K562 (cell line): ENCODE measurements around the gene PHKG2. TPM values are rescaled to one million over a fixed set of nuclear protein-coding genes. Genes with fewer than 3 reads are reported as not detected.

Experiments used
- C11orf30 ChIP-seq: fragments of 450-650 bp; IDR thresholded peaks from 2 replicates; pipeline ENCODE4 v1.6.1; 2016; ENCODE audit warnings: low read depth, mild to moderate bottlenecking
- EP300 ChIP-seq: IDR thresholded peaks from 2 replicates; pipeline ENCODE4 v1.6.1; 2012; ENCODE audit warnings: low read length, improper control_type of control experiment
- HNRNPH1 ChIP-seq: fragments of 200-400 bp; formaldehyde crosslinking; optimal IDR thresholded peaks from 2 replicates; pipeline ENCODE3; 2017; ENCODE audit warnings: low read depth, mild to moderate bottlenecking, low read length, moderate library complexity
- MXI1 ChIP-seq: IDR thresholded peaks from 2 replicates; pipeline ENCODE4 v1.6.1; 2011; ENCODE audit warnings: low read depth, mild to moderate bottlenecking, improper control_type of control experiment, low read length
- PTBP1 ChIP-seq: fragments of 200-400 bp; formaldehyde crosslinking; IDR thresholded peaks from 2 replicates; pipeline ENCODE4 v1.6.1; 2017; ENCODE audit warnings: low read depth, low read length
- RAD51 ChIP-seq: fragments of 450-650 bp; IDR thresholded peaks from 2 replicates; pipeline ENCODE4 v1.7.1; 2016; ENCODE audit warnings: low read depth, mild to moderate bottlenecking, borderline replicate concordance
- TOE1 ChIP-seq, 2 experiments: fragments of 450-650 bp in 1 of 2; sonication (generic) in 1 of 2; formaldehyde crosslinking in 1 of 2; IDR thresholded peaks; 2 replicates each; pipeline versions ENCODE4 v1.7.1 to v1.8.0; 2016 to 2022; ENCODE audit warnings: borderline replicate concordance in 2 of 2, mild to moderate bottlenecking in 2 of 2, antibody characterized with exemption in 1 of 2, inconsistent platforms in 1 of 2, low read depth in 1 of 2, missing genetic modification reagents in 1 of 2, moderate library complexity in 1 of 2
- ZKSCAN8 ChIP-seq: fragments of 200-800 bp; sonication (Bioruptor generic); IDR thresholded peaks from 2 replicates; pipeline ENCODE4 v1.6.1; 2016; ENCODE audit warnings: missing genetic modification characterization, missing compliant biosample characterization
- polyA plus RNA-seq, 8 experiments: library from polyadenylated mRNA; depleted of rRNA in 4 of 8; stranded (reverse) in 5 of 8; unstranded in 3 of 8; fragments of >200 nt; fragmentation: Nextera tagmentation in 2 of 8; fragmentation: Illumina TruSeq in 1 of 8; extraction: Ambion mirVana in 2 of 8; extraction: Trizol in 1 of 8; gene quantifications; 2 replicates each; pipeline versions ENCODE4 v1.2.1 to v1.2.3, GENCODE V29; 2011 to 2014; ENCODE audit warnings: inconsistent platforms in 1 of 8, missing spikeins in 1 of 8
- total RNA-seq, 7 experiments: library from RNA; depleted of rRNA in 6 of 7; stranded (reverse); fragments of >200 nt in 6 of 7; fragmentation: Illumina TruSeq in 2 of 7; extraction: Trizol in 2 of 7; gene quantifications; 2 replicates each; pipeline versions ENCODE4 v1.2.1 to v1.2.3, GENCODE V29; 2011 to 2021; ENCODE audit warnings: low replicate concordance in 1 of 7
- TF ChIP-seq, protein P1 (sequence below), 2 experiments: fragments of 450-650 bp; formaldehyde crosslinking in 1 of 2; IDR thresholded peaks; 2 replicates each; pipeline versions ENCODE4 v1.4.0 to v1.6.1; 2014 to 2020; ENCODE audit warnings: mild to moderate bottlenecking in 2 of 2, borderline replicate concordance in 1 of 2, low read depth in 1 of 2
- TF ChIP-seq, protein P2 (sequence below): sonication (generic); formaldehyde crosslinking; IDR thresholded peaks from 2 replicates; pipeline ENCODE4 v1.9.0; 2022; ENCODE audit warnings: mild to moderate bottlenecking, missing genetic modification reagents
- TF ChIP-seq, protein P3 (sequence below), 2 experiments: fragments of 450-650 bp; conservative IDR thresholded peaks; 2 replicates each; pipeline ENCODE4 v1.6.1; 2017; ENCODE audit warnings: mild to moderate bottlenecking in 2 of 2, moderate library complexity in 2 of 2
- TF ChIP-seq, protein P4 (sequence below): sonication (generic); formaldehyde crosslinking; IDR thresholded peaks from 2 replicates; pipeline ENCODE4 v1.5.0; 2020; ENCODE audit warnings: missing genetic modification reagents

PHKG2 gene
- total and polyA plus RNA-seq, 9 of the 15 experiments (the other 6 are each of a cell fraction or from before 2014, with no cell fraction given), result 5.8 to 54.2 (median 30.7) TPM

DNA sequence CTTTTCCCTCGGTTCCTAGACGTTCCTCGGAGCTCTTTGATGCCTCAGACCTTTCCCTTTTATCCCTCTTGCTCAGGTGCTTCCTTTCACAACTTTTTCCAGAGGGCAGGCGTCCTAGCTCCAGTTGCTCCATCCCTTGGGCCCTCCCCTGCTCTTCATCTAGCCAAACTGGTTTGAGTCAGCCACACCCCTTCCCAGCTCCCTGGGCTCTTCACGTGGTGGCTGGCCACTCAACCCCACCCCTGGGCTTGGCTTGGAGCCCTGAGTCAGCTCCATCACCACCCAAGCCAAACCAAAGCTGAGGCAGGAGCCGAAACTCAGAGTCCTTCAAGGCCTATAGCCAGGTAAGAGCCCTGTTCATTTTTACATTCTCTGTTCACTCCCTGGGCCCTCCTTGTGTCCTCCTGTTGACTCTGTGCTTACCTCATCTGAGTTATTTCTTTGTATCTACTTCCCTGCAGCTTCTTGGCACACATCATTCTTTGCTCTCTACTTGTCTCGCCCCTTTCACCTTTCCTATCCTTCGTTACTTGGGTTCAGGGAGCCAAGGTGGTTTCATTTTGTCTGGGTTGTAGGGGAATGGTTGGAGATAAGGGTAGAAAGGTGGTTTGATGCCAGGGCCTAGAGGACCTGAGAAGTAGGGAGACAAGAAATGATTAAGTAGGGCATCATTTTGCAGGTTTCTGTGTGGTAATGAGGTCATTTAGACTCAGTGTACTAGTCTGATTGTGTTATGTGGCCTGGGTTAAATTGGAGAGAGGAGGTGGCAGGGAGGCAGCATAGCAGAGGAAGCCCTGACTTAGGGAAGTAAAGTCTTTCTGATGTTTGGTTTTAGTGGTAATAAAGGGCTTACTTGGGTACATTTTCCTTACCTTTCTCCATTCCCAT is 7.6 kb upstream of the PHKG2 start (continued):
- TF ChIP-seq, protein P1, sequence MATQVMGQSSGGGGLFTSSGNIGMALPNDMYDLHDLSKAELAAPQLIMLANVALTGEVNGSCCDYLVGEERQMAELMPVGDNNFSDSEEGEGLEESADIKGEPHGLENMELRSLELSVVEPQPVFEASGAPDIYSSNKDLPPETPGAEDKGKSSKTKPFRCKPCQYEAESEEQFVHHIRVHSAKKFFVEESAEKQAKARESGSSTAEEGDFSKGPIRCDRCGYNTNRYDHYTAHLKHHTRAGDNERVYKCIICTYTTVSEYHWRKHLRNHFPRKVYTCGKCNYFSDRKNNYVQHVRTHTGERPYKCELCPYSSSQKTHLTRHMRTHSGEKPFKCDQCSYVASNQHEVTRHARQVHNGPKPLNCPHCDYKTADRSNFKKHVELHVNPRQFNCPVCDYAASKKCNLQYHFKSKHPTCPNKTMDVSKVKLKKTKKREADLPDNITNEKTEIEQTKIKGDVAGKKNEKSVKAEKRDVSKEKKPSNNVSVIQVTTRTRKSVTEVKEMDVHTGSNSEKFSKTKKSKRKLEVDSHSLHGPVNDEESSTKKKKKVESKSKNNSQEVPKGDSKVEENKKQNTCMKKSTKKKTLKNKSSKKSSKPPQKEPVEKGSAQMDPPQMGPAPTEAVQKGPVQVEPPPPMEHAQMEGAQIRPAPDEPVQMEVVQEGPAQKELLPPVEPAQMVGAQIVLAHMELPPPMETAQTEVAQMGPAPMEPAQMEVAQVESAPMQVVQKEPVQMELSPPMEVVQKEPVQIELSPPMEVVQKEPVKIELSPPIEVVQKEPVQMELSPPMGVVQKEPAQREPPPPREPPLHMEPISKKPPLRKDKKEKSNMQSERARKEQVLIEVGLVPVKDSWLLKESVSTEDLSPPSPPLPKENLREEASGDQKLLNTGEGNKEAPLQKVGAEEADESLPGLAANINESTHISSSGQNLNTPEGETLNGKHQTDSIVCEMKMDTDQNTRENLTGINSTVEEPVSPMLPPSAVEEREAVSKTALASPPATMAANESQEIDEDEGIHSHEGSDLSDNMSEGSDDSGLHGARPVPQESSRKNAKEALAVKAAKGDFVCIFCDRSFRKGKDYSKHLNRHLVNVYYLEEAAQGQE (IDR thresholded peaks at IDR 0.05; ENCODE audit: borderline replicate concordance), result peak; percentile 75
- TF ChIP-seq, protein P1 (CRISPR knock-in tag; IDR thresholded peaks at IDR 0.05; ENCODE audit: low read depth), result no peak
- TF ChIP-seq, protein P2, sequence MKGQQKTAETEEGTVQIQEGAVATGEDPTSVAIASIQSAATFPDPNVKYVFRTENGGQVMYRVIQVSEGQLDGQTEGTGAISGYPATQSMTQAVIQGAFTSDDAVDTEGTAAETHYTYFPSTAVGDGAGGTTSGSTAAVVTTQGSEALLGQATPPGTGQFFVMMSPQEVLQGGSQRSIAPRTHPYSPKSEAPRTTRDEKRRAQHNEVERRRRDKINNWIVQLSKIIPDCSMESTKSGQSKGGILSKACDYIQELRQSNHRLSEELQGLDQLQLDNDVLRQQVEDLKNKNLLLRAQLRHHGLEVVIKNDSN (CRISPR knock-in tag), result peak; percentile 73
- TF ChIP-seq, protein P3, sequence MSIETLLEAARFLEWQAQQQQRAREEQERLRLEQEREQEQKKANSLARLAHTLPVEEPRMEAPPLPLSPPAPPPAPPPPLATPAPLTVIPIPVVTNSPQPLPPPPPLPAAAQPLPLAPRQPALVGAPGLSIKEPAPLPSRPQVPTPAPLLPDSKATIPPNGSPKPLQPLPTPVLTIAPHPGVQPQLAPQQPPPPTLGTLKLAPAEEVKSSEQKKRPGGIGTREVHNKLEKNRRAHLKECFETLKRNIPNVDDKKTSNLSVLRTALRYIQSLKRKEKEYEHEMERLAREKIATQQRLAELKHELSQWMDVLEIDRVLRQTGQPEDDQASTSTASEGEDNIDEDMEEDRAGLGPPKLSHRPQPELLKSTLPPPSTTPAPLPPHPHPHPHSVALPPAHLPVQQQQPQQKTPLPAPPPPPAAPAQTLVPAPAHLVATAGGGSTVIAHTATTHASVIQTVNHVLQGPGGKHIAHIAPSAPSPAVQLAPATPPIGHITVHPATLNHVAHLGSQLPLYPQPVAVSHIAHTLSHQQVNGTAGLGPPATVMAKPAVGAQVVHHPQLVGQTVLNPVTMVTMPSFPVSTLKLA (conservative IDR thresholded peaks at IDR 0.05), result peak; percentile 62 to 83
- TF ChIP-seq ZKSCAN8 (CRISPR knock-in tag), result no peak
- no peak for TF ChIP-seq TOE1 (IDR thresholded peaks at IDR 0.05; ENCODE audit: borderline replicate concordance)
- no peak for TF ChIP-seq TOE1 (CRISPR knock-in tag; IDR thresholded peaks at IDR 0.05; ENCODE audit: borderline replicate concordance, low read depth)
- TF ChIP-seq HNRNPH1, result no peak
- TF ChIP-seq, protein P4, sequence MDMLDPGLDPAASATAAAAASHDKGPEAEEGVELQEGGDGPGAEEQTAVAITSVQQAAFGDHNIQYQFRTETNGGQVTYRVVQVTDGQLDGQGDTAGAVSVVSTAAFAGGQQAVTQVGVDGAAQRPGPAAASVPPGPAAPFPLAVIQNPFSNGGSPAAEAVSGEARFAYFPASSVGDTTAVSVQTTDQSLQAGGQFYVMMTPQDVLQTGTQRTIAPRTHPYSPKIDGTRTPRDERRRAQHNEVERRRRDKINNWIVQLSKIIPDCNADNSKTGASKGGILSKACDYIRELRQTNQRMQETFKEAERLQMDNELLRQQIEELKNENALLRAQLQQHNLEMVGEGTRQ (CRISPR knock-in tag), result peak; percentile 66
- TF ChIP-seq MXI1, result peak; percentile 63
- TF ChIP-seq PTBP1, result no peak
- peak; percentile 37; the same call in 1 of the 2 replicates for TF ChIP-seq C11orf30
- 0 out of 2 replicates have a peak, but pooled peaks have one; percentile 6 for TF ChIP-seq RAD51
- no peak for TF ChIP-seq EP300
